Thyroid gland (tissue), 4 donors: ENCODE measurements around the gene PTPRT.

ENCODE experiments used
- POLR2A ChIP-seq, 2 donors: fragments of 450-650 bp; IDR thresholded peaks; one replicate each; pipeline ENCODE4 v1.6.1; 2017; ENCODE audit warnings: antibody characterized with exemption in 2 of 2, mild to moderate bottlenecking in 2 of 2, moderate library complexity in 1 of 2
- TF ChIP-seq, protein P1 (sequence below), 6 experiments: fragments of 200-600 bp in 3 of 6; fragments of 450-650 bp in 3 of 6; sonication (generic) in 3 of 6; IDR thresholded peaks; one replicate each; pipeline ENCODE4 v1.5.1; 2016 to 2019; ENCODE audit warnings: antibody characterized with exemption in 6 of 6, mild to moderate bottlenecking in 2 of 6, inconsistent platforms in 1 of 6, moderate library complexity in 1 of 6

DNA sequence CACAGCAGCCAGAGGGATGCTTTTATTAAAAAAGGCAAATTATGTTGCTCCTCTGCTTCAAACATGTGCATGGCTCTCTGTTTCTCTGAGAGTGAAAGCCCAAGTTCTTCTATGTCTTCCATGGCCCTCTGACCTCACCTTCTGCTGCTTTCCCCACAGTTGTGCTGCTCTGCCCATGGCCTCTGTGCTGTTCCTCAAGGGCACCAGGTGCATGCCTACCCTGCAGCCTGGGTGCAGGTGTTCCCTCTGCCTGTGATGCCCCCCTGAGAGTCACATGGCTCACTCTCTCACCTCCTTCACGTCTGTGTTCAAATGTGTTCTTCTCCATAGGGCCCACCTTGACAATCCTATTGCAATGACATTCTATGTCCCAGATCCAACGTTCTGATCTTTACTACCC is 1094.5 kb downstream of the PTPRT start:
- TF ChIP-seq, protein P1, sequence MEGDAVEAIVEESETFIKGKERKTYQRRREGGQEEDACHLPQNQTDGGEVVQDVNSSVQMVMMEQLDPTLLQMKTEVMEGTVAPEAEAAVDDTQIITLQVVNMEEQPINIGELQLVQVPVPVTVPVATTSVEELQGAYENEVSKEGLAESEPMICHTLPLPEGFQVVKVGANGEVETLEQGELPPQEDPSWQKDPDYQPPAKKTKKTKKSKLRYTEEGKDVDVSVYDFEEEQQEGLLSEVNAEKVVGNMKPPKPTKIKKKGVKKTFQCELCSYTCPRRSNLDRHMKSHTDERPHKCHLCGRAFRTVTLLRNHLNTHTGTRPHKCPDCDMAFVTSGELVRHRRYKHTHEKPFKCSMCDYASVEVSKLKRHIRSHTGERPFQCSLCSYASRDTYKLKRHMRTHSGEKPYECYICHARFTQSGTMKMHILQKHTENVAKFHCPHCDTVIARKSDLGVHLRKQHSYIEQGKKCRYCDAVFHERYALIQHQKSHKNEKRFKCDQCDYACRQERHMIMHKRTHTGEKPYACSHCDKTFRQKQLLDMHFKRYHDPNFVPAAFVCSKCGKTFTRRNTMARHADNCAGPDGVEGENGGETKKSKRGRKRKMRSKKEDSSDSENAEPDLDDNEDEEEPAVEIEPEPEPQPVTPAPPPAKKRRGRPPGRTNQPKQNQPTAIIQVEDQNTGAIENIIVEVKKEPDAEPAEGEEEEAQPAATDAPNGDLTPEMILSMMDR (IDR thresholded peaks at IDR 0.05): no peak
- TF ChIP-seq POLR2A (IDR thresholded peaks at IDR 0.05): no peak
